Stimulated activated CD4-positive, alpha-beta T cell treated with anti-CD3 and anti-CD28 coated beads, Interleukin-4, amount 100 ng/mL, for 24 hours (primary cell): Measurements from ENCODE around the gene LHPP.

Experiments used
- DNase-seq: peaks from one replicate; pipeline ENCODE4 v3.0.0-alpha.2; 2020

The LHPP gene

DNA sequence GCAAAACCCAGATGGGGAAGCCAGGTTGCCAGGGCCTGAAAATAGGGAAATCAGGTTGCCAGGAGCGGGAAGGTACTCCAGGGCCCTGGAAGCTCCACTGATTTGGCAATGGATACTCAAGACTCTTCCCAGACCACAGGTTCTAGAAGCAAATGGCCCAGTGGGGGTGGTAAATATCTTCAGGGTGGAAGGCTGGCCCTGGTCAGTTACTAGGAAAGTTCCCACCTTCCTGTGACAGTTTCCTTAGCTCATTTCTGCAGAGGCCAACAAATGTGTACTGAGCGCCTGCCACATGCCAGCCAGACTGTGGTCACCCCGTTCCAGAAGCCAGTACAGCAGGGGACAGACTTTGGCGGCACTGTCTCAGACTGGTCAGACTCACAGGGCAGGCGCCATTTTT is 168.9 kb downstream of the LHPP start:
- DNase-seq: no peak

DNA sequence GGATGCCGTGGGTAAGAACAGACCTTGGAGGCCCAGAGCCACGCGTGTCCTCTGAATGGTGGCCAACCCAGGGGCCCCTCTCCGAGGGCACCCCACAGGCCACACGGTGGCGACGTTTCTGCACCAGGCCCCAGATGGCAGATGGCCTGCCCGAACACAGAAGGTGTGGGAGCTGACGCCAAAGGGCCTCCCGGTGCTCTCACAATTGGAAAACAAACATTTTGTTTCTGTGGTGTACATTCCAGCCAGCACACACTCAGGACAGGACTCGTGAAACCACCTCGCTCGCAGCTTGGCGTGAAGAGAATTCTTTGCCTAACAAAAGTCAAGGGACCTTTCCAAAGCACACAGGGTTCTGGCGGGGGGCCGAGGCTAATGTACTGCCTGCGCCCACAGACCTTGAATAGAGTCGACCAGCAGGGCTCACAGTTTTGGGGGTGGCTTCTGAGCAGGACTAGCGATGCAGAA is 170.5 kb downstream of the LHPP start:
- peak; percentile 49 for DNase-seq

DNA sequence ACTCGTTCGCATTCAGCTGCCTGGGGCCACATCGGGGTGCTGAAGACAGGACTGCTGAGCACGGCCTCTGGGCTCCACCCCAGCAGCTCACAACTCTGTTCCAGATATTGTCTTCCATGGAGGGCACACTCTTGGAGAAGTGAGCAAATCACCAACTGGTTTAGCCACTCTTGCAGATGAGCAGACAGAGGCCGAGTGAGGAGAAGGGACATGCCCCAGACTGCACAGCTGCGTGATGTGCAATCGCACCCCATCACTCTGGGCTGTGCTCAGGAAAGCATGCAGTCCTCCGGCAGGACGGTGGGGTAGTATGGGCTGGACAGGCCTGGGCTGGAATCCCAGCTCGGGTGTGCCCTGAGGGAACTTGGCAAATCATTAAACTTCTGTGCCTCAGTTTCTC is 170.9 kb downstream of the LHPP start:
- no peak for DNase-seq

DNA sequence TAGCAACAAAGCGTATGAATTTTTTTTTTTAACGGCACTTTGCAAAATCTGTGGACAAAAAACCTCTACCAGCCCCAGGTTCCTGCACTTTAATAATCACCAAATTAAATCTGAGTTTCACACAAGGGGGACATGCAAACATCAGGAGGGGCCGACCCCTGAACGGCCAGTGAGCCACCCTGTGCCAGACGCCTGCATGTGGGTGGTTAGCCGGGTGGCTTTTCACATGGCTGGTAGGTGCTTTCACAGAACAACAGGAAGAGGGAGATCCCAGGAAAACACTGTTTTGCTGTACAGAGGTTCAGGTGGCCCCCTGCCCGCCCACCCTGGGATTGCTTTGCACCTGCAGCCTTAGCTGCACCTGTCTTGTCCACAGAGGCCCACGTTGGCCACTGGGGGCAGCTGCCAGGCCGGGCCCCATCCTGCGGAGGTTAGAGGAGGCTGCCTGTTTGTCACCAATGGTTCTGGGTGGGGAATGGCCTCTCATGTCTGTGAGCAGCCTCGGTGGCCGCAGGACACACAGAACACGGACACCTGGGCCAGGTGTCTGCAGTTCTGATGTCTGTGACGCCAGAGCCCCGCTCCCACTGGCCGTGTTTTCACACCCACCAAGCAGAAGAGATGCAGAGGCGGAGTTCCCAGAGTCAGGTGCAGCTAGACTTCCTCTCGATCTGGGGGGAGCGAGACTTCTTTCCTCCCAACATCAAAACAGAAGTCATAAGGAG is 174.8 kb downstream of the LHPP start:
- peak; percentile 37 for DNase-seq

DNA sequence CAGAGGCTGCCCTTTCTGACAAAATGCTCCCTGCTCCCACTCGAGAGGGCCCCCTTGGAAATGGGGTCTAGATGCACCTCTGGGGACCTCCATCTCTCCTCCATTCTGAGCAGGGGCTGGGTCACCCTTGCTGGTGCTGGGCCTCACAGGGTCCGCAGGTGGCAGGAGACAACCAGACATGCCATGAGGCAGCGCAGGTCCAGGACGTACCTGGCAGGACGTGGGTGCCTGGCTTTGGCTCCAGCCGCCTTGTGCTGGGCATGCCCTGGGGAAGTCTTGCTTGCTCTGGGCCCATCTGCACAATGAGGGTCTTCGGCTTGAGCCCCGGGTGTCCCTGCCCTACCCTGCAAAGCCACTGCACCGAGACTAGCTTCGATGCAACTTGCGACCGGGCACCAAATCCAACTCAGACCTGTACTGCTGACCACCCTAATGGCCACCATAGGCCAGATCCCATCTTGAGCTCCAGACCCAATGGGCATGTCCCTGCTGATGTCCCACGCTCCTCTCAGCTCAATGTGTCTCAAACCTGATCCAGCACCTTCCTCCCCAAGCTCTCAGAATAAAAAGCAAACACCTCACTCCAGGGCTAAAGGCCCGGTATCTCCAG is 175.6 kb downstream of the LHPP start:
- DNase-seq: no peak

DNA sequence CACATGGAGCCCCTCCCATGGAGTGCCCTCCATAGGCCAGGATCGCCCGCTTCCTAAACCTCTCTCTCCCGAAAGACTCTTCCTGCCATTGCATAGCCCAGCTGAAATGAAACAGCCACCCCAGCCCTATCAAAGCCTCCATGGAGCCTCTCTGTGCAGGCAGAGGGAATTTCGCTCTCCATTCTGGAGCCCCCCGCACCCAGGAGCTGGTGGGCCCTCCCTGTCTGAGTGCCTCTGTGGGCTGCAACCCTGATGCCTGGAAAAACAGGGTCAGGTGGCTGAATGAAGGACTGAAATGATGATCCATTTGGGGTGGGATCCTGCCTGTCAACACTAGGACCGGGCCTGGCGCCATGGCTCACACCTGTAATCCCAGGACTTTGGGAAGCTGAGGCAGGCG is 176.1 kb downstream of the LHPP start:
- no peak for DNase-seq

DNA sequence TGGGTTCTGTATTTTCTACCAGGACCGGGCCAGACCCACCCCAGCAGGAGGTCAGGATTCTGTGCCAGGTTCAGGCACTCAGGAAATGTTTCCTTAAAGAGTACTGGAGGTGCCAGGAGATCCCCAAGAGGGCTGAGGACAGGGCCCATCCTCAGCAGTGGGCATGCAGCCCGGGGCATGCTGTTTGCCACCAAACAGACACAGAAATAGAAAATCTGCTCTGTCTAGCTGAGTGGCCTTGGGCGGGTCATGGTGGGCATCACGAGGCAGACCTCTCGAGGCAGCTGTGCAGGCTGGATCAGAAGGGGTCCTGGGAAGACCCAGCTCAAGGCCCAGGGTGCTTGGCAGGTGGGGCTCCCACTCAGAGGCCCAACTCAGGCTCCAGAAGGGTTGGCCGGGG is 177.6 kb downstream of the LHPP start:
- DNase-seq: no peak

DNA sequence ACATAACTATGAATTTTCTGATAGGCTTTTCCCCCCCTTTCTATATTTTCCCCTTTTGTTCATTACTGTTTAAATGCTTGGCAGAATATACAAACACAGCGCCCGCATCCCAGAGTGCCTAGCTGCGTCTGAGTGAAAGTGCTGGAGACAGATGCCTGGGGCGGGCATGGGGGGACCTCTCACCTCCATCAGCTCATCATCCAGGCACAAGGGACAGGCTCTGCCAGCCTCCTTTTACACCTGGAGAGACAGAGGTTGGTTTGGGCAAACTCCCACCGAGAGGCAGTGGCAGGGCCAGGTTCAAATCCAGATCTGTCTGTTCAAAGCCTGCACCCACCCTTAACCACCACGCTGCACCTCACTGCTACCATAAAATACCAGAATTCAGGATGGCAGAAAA is 178.0 kb downstream of the LHPP start:
- no peak for DNase-seq

DNA sequence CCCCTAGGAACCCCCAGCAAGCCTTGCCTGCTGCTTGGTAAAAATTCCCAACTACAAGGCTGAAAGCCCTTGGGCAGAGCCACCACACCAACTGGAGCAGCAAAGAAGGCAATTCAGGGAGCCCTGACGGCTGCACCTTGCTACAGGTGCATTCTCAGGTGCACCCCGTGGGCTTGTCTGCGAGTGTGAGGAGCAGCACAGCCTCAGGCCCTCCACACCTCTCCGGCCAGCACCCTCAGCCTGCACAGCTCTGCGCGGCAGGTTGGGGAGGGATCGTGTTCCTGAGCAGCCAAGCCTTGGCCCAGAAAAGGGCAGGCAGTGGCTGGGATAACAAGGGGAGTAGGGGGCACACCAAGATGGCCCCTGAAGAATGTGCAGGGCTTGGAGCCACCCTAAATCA is 178.4 kb downstream of the LHPP start:
- DNase-seq: no peak

DNA sequence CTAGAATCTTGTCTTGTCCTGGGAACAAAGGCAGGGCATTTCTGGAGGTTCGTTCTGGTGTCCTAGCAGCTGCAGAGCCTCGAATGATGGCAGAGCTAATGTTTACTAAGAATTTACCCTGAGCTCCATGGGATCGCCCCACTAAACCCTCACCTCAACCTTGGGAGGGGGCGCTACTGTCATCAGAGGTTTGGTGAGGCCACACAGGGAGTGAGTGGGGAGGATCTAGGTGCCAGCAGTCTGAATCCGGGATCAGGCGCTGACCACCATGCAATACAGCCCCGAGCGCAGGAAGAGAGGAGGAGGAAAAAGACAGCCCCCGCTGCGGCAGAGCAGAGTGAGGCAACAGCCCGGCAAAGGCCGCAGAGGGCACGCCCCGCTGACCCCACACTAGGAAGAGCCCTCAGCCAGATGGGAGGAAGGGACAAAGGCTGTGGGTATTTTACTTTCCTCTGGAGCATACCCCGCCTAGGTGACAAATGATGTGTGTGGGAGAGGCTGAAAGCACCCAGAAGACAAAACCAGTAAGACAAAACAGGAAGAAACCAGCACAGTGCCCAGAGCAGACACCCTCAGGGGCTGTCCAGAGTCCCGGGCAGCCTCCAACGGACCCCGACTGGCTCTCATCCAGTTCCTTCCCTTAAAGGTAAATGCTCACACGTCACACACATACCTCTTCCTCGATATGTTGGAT is 179.1 kb downstream of the LHPP start:
- no peak for DNase-seq

DNA sequence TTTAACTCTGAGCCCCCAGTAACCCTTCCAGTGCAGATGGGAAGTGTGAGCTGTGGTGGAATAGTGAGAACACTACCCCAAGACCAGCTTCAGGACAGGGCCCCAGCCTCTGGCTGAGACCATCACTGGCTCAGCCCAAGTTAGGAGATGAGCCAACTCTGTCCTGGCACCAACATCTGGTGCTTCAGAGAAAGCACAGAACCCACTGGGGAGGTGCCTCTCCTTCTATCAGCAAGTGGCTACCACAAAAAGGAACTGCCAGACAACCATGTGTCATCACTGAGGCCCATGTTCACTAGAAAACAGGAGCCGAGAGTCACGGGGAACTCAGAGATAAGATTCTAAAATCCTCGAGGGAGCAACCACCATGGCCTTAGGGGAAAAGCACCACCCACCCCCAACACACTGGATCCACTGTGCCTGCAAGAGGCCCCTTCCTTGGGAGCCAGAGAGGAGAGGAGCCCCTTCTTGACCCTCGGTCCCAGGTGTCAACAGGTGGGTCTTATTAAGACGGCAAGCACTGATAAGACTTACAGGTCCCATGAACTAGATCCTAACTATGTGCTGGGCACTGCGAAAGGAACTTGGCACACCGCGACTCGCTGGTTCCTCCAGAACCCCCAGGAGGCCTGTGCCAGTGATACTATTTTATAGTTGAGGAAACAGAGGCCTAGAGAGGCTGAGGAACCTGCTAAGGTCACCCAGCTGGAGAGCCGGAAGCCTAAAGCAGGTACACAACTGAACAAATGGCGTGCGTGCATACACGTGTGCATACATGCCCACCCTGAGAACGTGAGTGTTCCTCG is 179.9 kb downstream of the LHPP start:
- peak; percentile 59 for DNase-seq

DNA sequence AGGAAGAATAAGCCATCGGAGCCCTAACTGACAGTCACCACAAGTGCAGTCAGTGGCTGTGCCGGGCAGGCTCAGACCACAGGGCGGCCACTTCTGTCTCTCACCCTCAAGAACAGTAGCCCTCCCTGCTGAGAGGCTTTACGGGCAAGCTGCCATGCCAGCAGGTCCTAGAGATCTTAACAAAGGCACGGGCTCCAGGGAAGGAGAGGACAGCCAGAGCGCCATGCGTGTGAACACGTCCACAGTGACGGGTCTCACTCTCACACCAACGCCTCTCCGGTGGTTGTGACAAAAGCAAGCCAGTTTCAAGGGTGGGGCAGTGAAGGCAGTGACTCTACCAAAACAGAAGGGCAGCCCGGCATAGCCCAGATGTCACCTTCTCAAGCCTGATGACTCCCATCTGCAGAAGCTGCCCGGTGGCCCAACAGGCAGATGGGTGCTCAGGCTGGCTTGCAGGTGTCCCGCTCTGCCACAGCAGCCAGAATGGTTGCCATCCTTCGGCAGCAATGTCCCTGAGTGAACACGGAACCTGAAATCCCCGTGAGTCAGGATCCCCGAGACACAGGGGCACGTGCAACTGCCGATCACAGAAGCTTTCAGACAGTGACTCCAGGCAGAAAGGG is 180.6 kb downstream of the LHPP start:
- no peak for DNase-seq

DNA sequence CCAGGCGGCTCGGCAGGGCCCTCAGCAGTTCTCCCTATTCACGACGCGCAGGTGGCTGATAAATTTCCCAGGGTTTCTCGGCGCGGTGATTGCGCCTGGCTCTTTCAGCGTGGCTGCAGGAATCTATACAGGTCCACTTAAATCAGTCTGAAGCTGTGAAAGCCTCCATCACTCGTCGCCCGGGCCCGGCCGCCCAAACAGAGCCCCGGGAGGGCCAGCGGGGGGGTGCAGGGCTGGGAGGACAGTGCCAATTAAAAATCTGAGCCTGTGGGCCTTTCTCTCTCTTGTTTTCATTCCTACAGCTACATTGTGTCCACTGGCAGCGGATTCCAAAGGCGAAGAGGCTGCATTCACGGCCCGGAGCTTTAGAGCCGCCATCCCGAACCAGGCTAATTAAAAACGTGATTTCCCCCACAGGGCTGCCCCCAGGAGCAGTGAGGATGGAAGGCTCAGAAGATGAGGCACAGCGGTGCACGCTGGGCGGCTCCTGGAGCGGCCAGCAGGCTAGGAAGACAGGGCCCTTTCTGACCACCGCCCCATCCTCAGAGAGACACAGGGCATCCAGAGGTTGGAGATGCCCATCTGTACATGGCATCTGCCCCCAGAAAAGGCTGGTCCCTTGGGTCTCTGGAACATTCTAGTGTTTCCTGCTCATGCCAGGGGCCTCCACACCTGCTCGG is 181.8 kb downstream of the LHPP start:
- no peak for DNase-seq

DNA sequence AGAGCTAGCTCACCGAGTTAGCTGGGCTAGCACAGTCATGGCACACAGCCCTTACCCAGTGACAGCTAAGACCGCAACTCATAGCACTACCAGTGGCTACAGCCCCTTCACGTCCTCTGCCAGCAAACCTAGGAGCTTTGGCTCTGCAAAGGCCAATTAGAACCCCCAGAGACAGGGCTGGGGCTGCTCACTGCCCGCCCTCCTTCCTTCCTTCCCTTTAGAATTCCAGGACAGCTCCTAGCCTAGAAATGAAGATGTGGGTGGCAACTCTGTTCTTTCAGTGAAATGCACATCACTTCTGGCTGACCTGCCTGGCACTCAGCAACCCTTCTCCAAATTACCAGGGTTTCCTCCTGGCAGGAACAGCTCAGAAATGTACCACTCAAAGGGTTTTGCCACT is 182.6 kb downstream of the LHPP start:
- DNase-seq: no peak

DNA sequence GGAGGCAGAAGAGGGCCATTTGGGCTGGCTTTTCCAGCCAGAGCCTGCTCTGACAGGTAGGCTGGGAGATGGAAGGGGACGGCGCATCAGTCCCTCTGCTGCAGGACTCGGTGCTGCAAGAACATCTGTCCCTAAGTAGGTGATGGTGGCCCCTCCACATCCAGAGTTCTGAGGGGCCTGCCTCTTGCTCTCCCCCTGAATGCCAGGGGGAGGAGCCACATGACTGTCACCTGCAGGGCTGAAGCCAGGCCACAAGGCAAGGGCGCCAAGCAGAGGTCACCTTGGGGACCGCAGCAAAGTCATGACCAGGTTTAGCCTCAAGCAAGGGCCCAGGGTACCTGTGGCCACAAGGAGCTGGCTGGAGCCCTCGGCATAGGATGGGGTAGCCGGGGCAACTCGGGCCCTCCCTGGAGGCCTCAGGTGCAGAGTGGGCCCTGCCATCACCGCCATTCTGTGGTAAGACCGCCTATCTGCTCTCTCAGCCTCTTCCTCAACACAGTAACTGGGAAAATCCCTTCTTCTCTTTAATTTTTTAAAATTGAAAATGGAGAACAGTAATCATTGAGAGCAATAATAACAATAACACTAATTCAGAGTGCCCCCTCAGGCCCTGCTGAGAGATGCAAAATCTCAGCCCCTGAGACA is 183.3 kb downstream of the LHPP start:
- DNase-seq: no peak

DNA sequence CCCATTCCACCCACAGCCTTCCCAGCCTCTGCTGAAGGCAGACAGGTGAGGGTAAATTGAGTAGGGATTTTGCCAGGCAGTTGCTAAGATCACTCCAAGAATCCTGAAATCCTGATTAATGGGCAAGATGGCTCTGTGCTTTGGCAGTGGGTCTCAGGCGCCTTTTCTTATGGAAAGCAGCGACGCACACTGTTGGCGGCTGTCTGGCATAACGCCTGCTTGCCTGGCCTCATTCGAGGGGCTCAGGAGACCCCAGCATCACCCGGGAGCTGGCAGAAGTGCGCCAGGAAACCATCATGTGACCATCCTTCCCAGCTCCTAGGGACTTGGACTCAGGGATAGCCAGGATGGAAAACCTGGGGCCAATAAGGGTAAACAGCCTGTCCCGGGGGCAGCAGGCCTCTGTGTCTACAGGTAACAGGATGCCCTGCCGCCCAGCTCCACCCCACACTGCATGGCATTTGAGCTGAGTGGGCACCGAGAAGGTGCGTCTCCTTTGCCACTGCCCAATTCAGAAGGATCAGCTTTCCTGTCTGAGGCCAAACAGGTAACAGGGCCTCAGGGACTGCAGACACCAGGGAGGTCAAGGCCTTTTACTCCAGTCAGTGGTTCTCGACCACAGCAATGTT is 184.0 kb downstream of the LHPP start:
- DNase-seq: no peak

DNA sequence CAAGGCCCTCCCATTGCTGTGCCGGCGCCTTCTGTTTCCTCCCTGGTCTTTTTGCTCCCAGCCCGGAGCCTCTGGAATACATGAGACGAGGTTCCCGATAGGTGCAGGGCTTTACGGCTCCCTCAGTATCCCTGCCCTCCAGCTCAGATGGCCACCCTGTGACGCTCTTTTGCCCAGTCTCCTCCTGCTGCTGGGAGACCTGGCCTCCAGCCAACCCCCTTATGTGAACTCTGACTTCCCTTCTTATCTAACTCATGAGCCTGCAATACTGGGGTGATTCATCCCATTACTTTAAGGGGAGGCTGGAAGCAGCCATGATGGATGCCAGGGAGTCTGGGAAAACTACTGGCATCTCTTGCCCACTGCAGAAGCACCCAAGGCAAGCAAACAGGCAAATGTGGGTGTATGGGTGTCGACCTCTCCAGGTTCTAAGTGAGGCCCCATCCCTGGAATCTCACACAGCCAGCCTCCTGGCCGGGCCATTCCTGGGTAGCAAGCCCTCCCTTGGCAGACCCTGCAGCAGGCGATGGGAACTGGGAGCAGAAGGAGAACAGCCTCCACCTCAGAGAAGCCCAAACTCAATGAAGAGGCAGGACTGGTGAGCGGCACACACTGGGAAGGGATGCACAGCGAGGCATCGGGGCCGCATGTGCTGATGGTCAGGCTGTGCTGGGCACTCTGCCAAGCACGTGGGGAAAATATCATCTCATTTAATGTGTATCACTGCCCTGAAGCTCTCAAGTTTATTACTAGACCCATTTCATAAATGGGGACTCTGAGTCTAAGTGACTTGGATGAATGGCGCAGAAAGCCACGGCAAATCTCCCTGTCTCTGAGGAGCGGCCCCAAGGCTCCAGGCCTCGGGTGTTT is 185.1 kb downstream of the LHPP start:
- DNase-seq: no peak

DNA sequence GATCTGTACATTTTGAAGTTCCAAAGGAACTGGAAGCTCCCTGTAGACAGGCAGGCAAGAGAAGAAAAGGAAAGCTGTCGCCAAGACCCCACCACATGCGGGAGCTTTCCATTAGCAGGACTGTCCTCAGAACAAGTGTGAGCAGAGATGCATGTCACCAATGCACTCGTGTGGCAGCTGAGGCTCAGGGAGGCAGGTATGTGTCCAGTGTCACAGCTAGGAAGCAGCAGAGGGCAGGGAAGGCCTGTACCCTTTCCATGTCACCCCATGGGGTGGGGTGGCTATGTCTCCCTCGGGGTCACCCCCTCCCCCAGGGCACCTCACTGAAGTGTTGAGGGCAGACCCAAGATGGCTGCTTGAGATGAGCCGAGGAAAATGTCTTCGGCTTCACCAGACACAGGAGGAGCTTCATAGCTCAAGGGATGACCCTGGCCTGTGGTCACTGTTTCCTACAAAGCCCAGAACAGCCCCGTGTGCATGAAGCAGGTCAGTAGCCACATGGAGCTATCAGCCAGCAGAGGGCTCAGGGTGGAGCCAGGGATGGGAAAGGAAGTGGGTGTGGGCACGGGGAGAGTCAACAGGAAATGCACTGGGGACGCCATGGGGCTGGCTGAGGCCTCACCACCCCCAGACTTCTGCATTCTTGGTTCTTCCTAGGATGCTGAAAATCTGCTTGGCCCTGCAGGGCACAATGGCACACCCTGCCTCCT is 186.0 kb downstream of the LHPP start:
- peak; percentile 67 for DNase-seq

DNA sequence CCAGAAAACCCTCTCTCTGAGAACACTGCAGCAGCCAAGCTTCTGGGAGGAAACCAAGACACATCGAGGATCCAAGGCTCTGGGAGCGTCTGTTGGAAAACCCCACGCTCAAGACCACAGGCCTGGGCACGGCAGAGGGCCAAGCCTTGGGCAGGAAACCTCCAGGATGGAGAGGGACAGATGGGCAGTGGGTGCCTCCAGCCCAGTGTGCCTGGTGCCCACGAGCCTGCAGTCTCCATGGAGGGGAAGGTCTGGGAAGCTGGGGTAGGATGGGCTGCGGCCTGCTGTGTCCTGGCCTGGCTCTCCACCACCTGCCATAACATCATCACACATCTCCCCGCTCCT is 186.5 kb downstream of the LHPP start:
- no peak for DNase-seq

DNA sequence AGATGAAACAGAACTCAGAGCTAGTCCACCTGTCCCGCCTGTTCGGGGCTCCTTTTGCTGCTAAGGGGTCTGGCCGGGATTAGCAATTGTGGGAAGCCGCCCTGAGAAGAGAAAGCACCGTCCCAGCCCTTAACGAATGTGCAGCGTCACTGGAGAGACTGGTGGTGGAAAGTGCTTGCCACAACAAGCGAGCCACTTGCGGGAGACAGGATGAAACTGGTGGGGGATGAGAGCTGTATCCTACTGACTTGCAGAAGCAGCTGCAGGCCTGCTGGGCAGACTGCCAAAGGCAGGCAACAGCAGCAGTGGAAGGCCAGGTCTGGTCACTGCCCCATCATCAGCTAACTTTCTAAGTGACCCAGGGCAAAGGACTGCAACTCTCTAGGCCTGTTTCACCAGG is 187.1 kb downstream of the LHPP start:
- peak; percentile 65 for DNase-seq
